AG04450 (cell line): ENCODE data around the gene CLEC7A. TPM values are rescaled to one million over a fixed set of nuclear protein-coding genes. Genes with fewer than 3 reads are reported as not detected.

ENCODE experiments used
- CTCF ChIA-PET: fragments of 300-600, 350-600 bp; formaldehyde crosslinking; extraction: SDS; loops from one replicate; lab custom pipeline; 2022; ENCODE audit warnings: antibody characterized with exemption, inconsistent platforms; lab: Charles Lee
- POLR2A ChIA-PET: fragments of 350-600 bp; formaldehyde crosslinking; extraction: SDS; loops from one replicate; lab custom pipeline; 2021; ENCODE audit warnings: antibody characterized with exemption, inconsistent platforms; lab: Yijun Ruan, JAX
- DNase-seq: peaks from one replicate; pipeline ENCODE4 v3.0.0-alpha.2; 2011; ENCODE audit warnings: low read depth, low spot score
- H3K27ac ChIP-seq: one replicate; pipeline ENCODE4 v1.5.1; 2012; ENCODE audit warnings: low read depth, low read length, control low read depth
- H3K27me3 ChIP-seq: one replicate; pipeline ENCODE4 v1.6.0; 2012; ENCODE audit warnings: low read length; ENCODE audit not compliant: control insufficient read depth, insufficient read depth
- H3K4me3 ChIP-seq: 2 replicates; pipeline ENCODE4 v1.5.1; 2011; ENCODE audit warnings: mild to moderate bottlenecking, low read depth, low read length, control low read depth
- H3K9me3 ChIP-seq: 2 replicates; pipeline ENCODE4 v1.5.1; 2012; ENCODE audit warnings: low read length; ENCODE audit not compliant: control insufficient read depth, insufficient read depth
- polyA plus RNA-seq: library from polyadenylated mRNA; depleted of rRNA; stranded (reverse); fragments of >200 nt; gene quantifications from 2 replicates; pipeline ENCODE4 v1.2.3, GENCODE V29; 2011; rRNA removed
- TF ChIP-seq, protein P1 (sequence below): IDR thresholded peaks from 2 replicates; pipeline ENCODE4 v1.5.1; 2011; ENCODE audit warnings: low read depth, low read length, control low read depth, inconsistent platforms

The CLEC7A gene
- polyA plus RNA-seq, 1 experiment: not detected

DNA sequence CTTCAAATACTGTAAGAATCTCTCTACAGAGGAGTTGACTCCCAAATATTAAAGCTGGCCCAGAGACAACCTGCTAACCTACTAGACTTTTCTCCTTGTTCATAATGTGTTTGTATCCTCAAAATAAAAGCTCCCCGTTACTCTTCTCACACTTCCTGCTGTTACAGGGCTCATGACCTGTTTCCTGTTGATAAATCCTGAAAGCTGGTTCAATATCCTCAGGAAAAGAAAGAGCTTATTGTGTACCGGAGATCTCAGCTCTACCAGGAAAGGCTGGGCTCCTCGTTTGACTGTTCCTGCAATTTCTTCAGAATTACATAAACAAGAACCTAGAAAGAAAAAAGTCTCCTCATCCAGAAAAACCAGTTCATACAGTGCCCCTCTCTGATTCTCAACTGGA is 62.1 kb downstream of the CLEC7A start:
- H3K4me3 ChIP-seq: no peak overlapping the region
- DNase-seq: no peak
- TF ChIP-seq, protein P1, sequence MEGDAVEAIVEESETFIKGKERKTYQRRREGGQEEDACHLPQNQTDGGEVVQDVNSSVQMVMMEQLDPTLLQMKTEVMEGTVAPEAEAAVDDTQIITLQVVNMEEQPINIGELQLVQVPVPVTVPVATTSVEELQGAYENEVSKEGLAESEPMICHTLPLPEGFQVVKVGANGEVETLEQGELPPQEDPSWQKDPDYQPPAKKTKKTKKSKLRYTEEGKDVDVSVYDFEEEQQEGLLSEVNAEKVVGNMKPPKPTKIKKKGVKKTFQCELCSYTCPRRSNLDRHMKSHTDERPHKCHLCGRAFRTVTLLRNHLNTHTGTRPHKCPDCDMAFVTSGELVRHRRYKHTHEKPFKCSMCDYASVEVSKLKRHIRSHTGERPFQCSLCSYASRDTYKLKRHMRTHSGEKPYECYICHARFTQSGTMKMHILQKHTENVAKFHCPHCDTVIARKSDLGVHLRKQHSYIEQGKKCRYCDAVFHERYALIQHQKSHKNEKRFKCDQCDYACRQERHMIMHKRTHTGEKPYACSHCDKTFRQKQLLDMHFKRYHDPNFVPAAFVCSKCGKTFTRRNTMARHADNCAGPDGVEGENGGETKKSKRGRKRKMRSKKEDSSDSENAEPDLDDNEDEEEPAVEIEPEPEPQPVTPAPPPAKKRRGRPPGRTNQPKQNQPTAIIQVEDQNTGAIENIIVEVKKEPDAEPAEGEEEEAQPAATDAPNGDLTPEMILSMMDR: no peak
- H3K27me3 ChIP-seq: no peaks in the 10 kb centered on the region
- ChIA-PET POLR2A (no interaction called here), CTCF (interaction anchor here (1.5 to 1.8 kb wide), 2 partner anchors 33 to 72 kb away, joined by 5 to 6 read pairs; no protein-coding TSS in a partner anchor)
- no peak overlapping the region for H3K27ac ChIP-seq
- no peaks in the 10 kb centered on the region for H3K9me3 ChIP-seq

GRCh38 chr12:10067264-10067663 is 62.7 kb downstream of the CLEC7A start:
- Histone ChIP-seq H3K9me3 (no peaks in the 10 kb centered on the region), H3K4me3 (no peak overlapping the region), H3K27me3 (no peaks in the 10 kb centered on the region), H3K27ac (no peak overlapping the region)
- TF ChIP-seq, protein P1: no peak
- CTCF ChIA-PET: interaction anchor here (1.8 kb wide), 1 partner anchor 72 kb away, joined by 5 read pairs; no protein-coding TSS in a partner anchor
- DNase-seq: no peak
- POLR2A ChIA-PET: no interaction called here

Other genes starting within 250 kb of the CLEC7A start
- gene KLRF2, start 248.7 kb downstream of the CLEC7A start, polyA plus RNA-seq: not detected in 2 replicates
- not detected in 2 replicates for gene CLEC2A, start 197.8 kb downstream of the CLEC7A start, polyA plus RNA-seq
- gene CLEC12A, start 158.8 kb downstream of the CLEC7A start, polyA plus RNA-seq: not detected in 2 replicates
- not detected in 2 replicates for gene CLEC1B, start 131.1 kb downstream of the CLEC7A start, polyA plus RNA-seq
- gene CLEC12B, start 119.6 kb downstream of the CLEC7A start, polyA plus RNA-seq: 0.05 TPM in 1 of 2 replicates, not detected in the other
- not detected in 2 replicates for gene CLEC9A, start 99.5 kb downstream of the CLEC7A start, polyA plus RNA-seq
- gene CLEC1A, start 31.2 kb downstream of the CLEC7A start, polyA plus RNA-seq: not detected in 2 replicates
- 13.0 and 15.3 TPM in 2 replicates for gene OLR1, start 41.9 kb upstream of the CLEC7A start, polyA plus RNA-seq
- gene TMEM52B, start 48.8 kb upstream of the CLEC7A start, polyA plus RNA-seq: 7.2 and 8.3 TPM in 2 replicates
- gene GABARAPL1, start 82.7 kb upstream of the CLEC7A start, polyA plus RNA-seq: 181 and 196 TPM in 2 replicates
- 0.11 and 0.33 TPM in 2 replicates for gene KLRD1, start 177.7 kb upstream of the CLEC7A start, polyA plus RNA-seq